Medulla oblongata (tissue), 1 donor: ENCODE measurements around the gene SHC3.

Experiments used
- DNase-seq: peaks from one replicate; pipeline ENCODE4 v3.0.0-alpha.2; 2015; ENCODE audit errors: extremely low spot score

SHC3 gene

DNA sequence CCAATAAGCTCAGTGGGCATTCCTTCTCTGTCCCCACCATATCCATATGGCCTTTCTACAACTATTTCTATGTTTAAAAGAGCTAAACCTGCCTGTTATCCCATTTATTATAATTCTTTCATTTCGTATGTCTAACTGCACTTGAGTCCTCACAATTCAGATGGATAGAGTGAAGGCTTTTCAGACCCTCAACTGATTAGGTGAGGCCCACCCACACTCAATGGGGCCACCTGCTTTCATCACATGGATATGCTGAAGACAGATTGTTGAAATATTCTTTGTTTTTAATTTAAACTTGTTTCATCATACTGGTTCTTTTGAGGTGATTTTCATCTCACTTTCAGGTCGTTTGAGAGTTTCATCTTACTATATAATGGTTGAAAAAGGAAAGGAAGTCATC lies 193.0 kb downstream of the SHC3 start:
- DNase-seq: no peak

DNA sequence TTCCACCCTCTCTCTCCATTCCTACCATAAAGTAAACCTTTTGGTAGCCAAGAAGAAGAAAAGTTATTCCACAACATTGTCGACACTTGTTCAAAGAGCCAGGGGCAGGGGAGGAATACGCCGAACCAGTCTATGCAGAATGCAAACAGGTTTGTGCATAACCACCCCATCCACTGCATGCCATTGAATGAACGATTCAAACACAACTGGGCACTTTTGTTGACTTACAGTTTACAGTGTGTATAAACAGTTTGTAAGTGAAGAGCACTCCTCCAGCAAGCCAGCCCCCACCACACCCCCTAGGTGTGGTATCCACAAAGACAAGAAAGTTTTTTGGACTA lies 194.1 kb downstream of the SHC3 start:
- DNase-seq: no peak

DNA sequence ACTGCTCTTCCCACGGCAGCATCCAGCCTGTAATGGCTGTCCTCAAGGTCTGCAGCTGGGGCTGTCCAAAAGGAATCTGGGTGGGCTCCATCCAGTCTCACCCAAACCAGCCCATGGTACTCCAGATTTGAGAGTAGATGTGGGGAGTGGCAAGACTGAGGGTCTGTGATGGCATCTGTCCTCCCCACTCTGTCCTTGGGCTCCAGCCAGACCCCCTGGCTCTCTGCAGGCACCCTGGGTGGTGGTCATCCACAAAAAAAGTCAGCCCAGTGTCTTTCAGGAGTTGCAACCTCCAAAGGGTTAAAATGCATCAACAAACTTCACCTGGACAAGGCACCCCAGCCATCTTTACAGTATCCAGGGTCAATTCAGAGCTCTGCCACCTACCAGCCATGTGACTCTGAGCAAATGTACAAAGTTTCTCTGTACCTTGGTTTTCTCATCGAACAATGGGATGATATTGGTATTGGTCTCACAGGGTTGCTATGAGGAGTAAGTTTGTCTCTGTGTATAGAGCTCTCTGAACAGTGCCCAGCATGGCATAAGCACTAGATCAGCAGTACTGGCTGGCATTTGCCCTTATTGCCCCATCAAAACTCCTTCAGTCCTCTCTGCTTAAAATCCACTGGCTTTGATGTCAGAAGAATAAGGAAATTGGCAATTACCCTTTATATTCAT lies 194.6 kb downstream of the SHC3 start:
- no peak for DNase-seq

DNA sequence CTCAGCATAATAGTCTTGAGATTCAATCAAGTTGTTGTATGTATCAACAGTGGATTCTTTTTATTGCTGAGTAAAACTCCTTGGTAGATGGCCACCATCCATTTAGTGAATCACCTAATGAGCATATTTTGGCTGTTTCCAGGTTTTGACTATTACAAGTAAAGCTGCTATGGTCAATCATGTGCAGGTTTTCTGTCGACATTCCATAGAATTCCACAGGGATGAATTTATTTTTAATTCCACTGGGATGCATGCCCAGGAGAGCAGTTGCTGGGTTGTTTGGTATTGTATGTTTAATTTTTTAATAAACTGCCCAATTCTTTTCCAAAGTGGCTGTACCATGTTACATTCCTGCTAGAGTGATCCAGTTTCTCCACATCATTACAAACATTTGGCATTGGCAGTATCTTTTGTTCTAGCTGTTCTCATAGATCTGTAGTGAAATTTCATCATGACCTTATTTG lies 197.8 kb downstream of the SHC3 start:
- DNase-seq: no peak

DNA sequence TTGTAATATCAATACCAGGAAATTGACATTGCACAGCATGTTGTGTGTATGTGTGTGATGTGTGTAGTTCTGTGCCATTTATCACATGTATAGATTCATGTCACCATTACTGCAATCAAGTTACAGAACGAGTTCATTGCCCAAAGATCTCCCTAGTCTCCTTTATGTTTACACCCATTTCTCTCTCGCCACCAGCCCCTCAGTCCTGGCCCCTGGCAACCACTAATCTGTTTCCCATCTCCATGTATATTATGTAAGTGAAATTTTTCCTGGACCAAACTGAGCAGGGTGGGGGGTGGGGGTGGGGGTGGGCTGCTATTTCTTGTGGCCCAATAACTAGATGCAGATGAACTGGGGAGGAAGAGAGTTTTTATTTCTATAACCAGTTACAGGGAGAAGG lies 198.8 kb downstream of the SHC3 start:
- no peak for DNase-seq

DNA sequence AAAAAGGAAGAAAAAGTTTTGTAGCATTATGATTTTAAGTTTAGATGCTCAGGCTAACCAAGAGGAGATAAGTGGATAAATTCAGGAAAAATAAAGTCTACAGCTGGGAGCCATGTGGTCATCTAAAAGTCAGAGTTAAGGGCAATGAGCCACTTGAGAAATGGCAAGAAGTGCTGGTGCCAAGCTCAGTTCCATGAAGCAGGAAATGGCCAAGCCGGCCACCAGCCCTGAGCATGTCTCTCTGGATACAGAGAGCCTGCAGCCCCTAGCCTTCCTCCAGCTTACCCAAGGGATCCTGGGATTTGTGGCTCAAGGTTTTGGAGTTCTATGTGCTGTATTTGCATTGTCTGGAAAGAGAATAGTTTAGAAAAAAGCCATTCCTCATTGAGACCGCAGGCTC lies 199.6 kb downstream of the SHC3 start:
- DNase-seq: no peak

- DNase-seq: no peak
Observed at GRCh38 chr9:88978034-88978433, 200.6 kb downstream of the SHC3 start.

DNA sequence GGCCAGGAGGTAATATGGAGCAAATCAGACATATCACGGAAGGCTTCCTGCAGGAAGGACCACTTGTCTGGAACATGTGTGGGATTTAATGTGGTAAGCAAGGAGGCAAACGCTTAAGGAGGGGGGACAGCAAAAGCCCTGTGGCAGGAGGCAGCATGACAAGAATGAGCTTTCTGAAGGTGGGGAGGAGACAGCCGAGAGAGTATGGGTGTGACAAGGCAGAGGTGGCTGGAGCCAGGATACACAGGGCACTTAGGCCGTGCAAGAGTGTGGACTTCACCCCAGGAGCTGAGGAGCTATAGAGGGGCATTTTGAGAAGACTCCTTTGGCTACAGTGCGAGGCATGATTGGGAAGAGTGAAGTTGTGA lies 201.7 kb downstream of the SHC3 start:
- no peak for DNase-seq

DNA sequence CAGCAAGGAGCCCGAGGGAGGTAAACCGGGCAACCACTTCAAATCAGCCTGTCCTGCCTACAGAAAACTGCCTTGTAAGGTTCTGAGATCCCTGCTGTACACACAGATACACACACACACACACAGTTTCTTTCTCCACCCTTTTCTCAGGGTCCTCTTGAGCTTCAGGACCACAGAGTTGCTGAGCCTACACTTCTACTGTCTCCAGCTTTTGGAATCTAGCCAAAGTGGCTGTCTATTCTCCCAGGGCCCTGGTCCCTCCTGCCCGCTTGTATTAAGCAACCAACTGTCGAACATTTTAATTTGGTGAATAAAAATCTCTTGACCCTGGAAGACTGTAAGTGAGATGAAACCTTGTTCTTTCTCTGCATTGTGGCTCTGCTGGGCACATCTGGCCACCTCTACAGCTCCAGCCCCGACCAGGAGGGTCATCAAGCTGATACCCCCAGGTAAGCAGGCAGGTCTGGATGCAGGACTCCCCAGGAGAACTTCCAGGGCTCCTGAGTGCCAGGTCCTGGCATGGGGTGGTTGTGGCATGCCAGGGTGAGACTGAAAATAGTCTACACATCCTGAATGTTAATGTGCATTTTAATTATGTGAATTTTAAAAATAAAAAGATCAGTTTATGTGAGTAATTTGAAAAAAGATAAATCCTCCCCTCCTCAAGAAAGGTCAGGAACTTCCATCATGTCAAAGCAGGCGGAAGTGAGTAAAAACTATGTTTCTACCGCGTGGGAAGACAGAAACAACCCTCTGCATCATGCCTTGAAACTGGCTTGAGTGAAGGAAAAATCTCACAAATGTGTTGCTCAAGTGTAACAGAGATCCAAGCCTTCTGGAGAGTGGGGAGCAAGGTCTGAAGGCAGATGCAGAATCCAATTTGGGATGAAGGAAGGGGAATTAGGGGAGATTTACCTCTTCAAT lies 202.4 kb downstream of the SHC3 start:
- no peak for DNase-seq

DNA sequence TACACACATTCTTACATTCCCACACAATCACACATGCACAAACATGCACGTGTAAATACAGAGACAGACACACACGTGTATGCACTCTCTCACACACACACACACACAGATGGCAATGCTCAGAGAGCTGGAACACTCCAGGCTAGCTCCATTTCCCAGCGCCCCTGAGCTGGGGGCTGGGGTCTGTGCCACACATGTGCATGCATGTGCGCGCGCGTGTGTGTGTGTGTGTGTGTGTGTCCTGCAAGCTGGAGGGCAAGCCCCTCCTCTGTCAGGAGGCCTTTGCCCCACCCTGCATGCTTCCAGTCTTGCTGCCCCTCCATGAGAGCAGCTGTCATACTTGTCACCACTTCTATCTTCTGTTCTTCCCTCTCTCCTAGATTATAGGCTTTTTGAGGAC lies 204.0 kb downstream of the SHC3 start:
- no peak for DNase-seq

- DNase-seq: no peak
Observed at GRCh38 chr9:88973281-88974045, 205.2 kb downstream of the SHC3 start.

DNA sequence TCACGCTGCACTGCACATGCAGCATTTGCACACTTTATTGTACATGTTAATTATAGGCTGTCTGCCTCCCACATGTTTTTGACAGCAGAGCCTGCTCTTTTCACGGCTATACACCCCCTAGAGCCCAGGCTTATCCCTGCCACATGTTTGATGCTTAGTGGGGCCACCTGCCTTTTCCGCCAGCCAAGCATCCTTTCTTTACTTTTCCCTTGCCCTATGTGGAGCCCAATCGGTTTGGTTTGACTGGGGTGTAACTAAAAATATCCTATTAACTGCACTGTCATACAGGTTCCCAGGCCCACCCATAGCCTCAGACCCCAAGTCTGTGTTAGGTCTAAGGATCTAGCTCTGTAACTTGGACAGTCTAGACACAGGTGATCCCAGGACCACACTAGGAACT lies 206.2 kb downstream of the SHC3 start:
- no peak for DNase-seq

DNA sequence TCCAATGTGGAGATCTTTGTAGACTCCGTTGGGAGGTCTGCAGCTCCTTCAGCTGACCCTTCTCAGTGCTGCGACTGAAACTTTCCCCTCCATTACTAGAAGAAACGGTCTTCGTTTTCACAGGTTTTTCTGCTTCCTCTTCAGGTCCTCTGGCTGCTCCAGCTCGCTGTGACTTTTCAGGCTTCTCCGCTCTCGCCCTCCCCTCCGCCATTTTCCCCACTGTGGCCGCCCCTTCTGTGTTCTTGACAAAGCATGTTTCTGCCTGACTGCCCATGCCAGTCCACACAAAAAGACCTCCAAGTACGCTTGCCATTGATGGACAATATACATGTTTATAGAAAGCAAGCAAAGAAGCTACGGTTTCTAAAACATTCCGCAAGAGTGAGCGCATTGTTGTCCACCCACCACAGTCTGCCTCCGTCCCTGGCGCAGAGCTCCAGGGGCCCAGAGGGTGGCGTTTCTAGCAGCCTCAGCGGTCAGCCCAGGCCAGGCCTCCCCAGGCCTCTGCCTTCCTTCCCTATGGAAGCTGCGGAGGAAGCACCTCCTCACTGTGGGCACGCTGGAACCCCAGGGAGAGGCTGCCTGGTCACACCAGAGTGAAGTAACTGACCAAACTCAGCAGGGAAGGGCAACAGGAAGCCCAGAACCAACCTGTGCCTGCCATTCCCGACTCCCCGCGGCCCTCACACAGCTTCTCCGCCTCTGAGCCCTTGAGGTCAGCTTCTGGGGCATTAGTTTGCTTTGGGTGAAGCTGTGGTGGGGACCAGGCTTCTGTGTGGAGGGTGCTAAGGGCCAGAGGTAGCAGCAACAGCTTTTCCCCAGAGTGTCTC lies 207.3 kb downstream of the SHC3 start:
- no peak for DNase-seq

GRCh38 chr9:88969646-88970373 lies 208.8 kb downstream of the SHC3 start:
- DNase-seq: no peak

- no peak for DNase-seq
Observed at GRCh38 chr9:88968799-88969198, 209.8 kb downstream of the SHC3 start.

DNA sequence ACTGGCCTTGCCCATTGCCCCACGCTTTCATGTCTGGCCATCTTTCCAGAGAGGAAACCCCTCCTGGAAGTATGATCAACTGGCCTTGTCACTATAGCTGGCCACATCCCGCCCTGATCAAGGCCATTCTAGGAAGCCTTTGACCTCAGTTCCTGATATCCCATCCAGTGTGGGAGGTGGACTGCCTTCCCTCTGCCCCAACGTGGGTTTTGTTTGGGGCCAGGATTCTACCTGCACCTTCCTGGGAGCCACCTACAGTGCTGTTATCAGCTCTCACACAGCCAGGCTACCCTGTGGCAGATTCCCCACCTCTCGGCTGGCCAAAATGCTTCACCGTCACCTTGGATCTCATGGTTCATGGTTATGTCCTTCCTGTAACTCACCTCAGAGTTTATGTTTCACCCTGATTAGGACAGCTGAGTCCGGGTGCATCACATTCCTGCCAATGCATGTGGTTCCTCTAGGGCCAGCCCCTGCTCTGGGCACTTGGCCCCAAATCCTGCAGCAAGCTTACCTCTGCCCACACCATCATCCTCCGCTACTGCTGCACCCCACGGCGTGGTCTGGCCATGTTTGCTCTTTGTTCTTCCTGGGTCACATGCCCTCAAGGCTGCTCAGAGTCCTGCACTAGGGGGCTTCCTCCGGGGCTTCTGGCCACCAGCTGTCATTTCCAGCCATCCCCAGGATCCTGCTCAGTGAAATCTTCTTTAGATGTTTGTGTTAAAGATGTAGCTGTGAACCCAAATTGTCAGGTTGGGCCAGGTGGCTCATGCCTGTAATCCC lies 211.5 kb downstream of the SHC3 start:
- no peak for DNase-seq

- no peak for DNase-seq
Observed at GRCh38 chr9:88965473-88965872, 213.1 kb downstream of the SHC3 start.

DNA sequence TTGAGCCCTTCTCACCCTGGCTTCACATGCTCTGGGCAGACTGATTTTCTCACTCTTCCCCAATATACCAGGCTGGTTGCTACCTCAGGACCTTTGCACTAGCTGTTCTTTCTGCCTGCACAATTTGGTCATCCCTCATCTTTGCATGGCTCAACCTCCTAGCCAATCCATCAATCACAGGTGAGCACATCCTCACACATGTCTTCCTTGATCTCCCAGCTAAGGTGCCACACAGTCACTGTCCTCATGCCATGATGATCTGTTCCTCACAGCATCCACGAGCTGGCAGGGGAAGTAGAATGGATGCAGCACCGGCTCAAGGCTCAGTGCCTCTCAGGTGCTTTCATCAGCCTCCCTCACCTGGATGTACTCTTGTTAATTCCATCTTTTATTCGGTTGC lies 218.0 kb downstream of the SHC3 start:
- no peak for DNase-seq

GRCh38 chr9:88959727-88960469 lies 218.7 kb downstream of the SHC3 start:
- no peak for DNase-seq
